ENCODE data around the gene BRCC3. TPM values are rescaled to one million over a fixed set of nuclear protein-coding genes. Genes with fewer than 3 reads are reported as not detected.

BRCC3 gene
- total and polyA plus RNA-seq, 2 donors (not counting 1 experiment from before 2014, with no cell fraction given): 7.3 to 16.9 TPM

GRCh38 chrX:155027509-155028066 lies 43.7 kb upstream of the BRCC3 start:
- Histone ChIP-seq H4K20me1 (ENCODE audit: control insufficient read depth, insufficient read depth, low read length, poor library complexity, severe bottlenecking) (no peaks in the 10 kb centered on the region), H3K4me2 (replicated peaks; ENCODE audit: low read depth, low read length, poor library complexity, severe bottlenecking) (peak overlapping the region; percentile 68), H3K36me3 (replicated peaks in 1 of 2; ENCODE audit: control extremely low read depth in 1 of 2, control insufficient read depth in 1 of 2, extremely low read depth in 1 of 2, insufficient read depth in 2 of 2, low read length in 1 of 2) (no peaks in the 10 kb centered on the region), H3K27ac (ENCODE audit: low read length in 2 of 2) (peak overlapping the region; percentile 90 to 94), H3K79me2 (ENCODE audit: control insufficient read depth, insufficient read depth, low read length) (peaks cover 35% of the 10 kb centered on the region), H3K4me1 (ENCODE audit: control insufficient read depth in 2 of 2, insufficient read depth in 2 of 2, low read length in 2 of 2) (peaks cover 4 to 8% of the 10 kb centered on the region in 2 donors), H3K27me3 (replicated peaks in 1 of 4; ENCODE audit: control extremely low read depth in 1 of 4, control insufficient read depth in 3 of 4, insufficient read depth in 4 of 4, low read length in 3 of 4) (no peaks in the 10 kb centered on the region), H3K9ac (ENCODE audit: low read length) (peak overlapping the region; percentile 75), H2AFZ (ENCODE audit: insufficient read depth, low read depth, low read length, poor library complexity, severe bottlenecking) (peak overlapping the region; percentile 26), H3K4me3 (ENCODE audit: control extremely low read depth in 1 of 5, extremely low read depth in 1 of 5, insufficient read depth in 1 of 5, low read depth in 2 of 5, low read length in 4 of 5) (peak overlapping the region; percentile 65 to 85 (median 70)), H3K9me3 (ENCODE audit: control extremely low read depth in 1 of 3, control insufficient read depth in 2 of 3, insufficient read depth in 1 of 3, low read length in 2 of 3) (no peaks in the 10 kb centered on the region)
- ATAC-seq (ENCODE audit: low read depth) (no peak), DNase-seq (peak; percentile 23)
- Mint-ChIP-seq H3K27me3 (no peaks in the 10 kb centered on the region), H3K9me3 (ENCODE audit: insufficient read depth) (no peaks in the 10 kb centered on the region), H3K27ac (peak overlapping the region; percentile 92), H3K4me1 (peaks cover 24% of the 10 kb centered on the region), H3K4me3 (peak overlapping the region; percentile 92)
- intact Hi-C loops (cut with micrococcal nuclease): loop anchor here (1.0 to 10.0 kb wide), 4 partner anchors 44 to 237 kb away; partner anchors contain the start of genes BRCC3, CMC4, MPP1 and MTCP1
- TF ChIP-seq EZH2 (IDR thresholded peaks at IDR 0.05; ENCODE audit: borderline replicate concordance, insufficient read depth, low read depth, low read length, poor library complexity, severe bottlenecking) (no peak), CTCF (IDR thresholded peaks at IDR 0.05) (no peak)
- WGBS (ENCODE audit: insufficient coverage): no CpG with 5 or more reads among the region's 14 CpGs
- POLR2A ChIA-PET: interaction anchor here (1.4 kb wide), 1 partner anchor 43 kb away, joined by 7 read pairs; the partner anchor contains the start of genes BRCC3, CMC4 and MTCP1
- CTCF ChIA-PET: interaction anchor here (1.0 to 1.3 kb wide), 4 partner anchors 31 to 47 kb away, joined by 3 to 6 read pairs (median 4); no protein-coding TSS in a partner anchor

DNA sequence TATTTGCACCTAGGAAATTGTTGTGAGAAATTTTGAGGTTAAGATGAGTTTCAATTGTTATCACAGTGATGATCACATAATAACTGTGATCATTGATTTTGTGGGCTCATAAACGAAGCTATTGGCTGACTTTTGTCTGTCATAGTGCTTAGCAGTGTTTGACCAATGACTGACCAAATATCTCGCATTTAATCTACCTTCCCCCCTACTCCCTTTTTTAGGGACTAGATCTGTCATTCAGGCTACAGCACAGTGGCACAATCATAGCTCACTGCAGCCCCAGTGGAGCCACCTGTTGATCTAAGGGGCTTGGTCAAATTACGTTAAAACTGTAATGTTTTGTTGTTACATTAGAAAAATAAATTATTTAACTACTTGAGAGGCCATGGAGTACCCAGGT lies 43.2 kb upstream of the BRCC3 start:
- peak overlapping the region in 1 of 2 donors; percentile 94 for H3K27ac ChIP-seq (ENCODE audit: low read length in 2 of 2)
- intact Hi-C loops (cut with micrococcal nuclease): loop anchor here (5.0 to 10.0 kb wide), 2 partner anchors 189 to 223 kb away; partner anchors contain the start of genes MPP1 and VBP1
- no peaks in the 10 kb centered on the region for H4K20me1 ChIP-seq (ENCODE audit: control insufficient read depth, insufficient read depth, low read length, poor library complexity, severe bottlenecking)
- TF ChIP-seq CTCF (IDR thresholded peaks at IDR 0.05): no peak
- TF ChIP-seq EZH2 (IDR thresholded peaks at IDR 0.05; ENCODE audit: borderline replicate concordance, insufficient read depth, low read depth, low read length, poor library complexity, severe bottlenecking): no peak
- Mint-ChIP-seq H3K27ac (peak overlapping the region; percentile 68), H3K27me3 (no peaks in the 10 kb centered on the region), H3K9me3 (ENCODE audit: insufficient read depth) (no peaks in the 10 kb centered on the region), H3K4me1 (peaks cover 24% of the 10 kb centered on the region), H3K4me3 (peak overlapping the region; percentile 64)
- H3K4me1 ChIP-seq (ENCODE audit: control insufficient read depth in 2 of 2, insufficient read depth in 2 of 2, low read length in 2 of 2): peaks cover 4 to 8% of the 10 kb centered on the region in 2 donors
- H3K4me3 ChIP-seq (ENCODE audit: control extremely low read depth in 1 of 5, extremely low read depth in 1 of 5, insufficient read depth in 1 of 5, low read depth in 2 of 5, low read length in 4 of 5): peak overlapping the region in 1 of 5 experiments; percentile 65
- CTCF ChIA-PET: no interaction called here
- no peaks in the 10 kb centered on the region for H3K27me3 ChIP-seq (replicated peaks in 1 of 4; ENCODE audit: control extremely low read depth in 1 of 4, control insufficient read depth in 3 of 4, insufficient read depth in 4 of 4, low read length in 3 of 4)
- H3K9me3 ChIP-seq (ENCODE audit: control extremely low read depth in 1 of 3, control insufficient read depth in 2 of 3, insufficient read depth in 1 of 3, low read length in 2 of 3): no peaks in the 10 kb centered on the region
- no peak for DNase-seq
- H3K36me3 ChIP-seq (replicated peaks in 1 of 2; ENCODE audit: control extremely low read depth in 1 of 2, control insufficient read depth in 1 of 2, extremely low read depth in 1 of 2, insufficient read depth in 2 of 2, low read length in 1 of 2): no peaks in the 10 kb centered on the region
- H3K4me2 ChIP-seq (replicated peaks; ENCODE audit: low read depth, low read length, poor library complexity, severe bottlenecking): peak overlapping the region; percentile 68
- H3K79me2 ChIP-seq (ENCODE audit: control insufficient read depth, insufficient read depth, low read length): peaks cover 40% of the 10 kb centered on the region
- peak overlapping the region; percentile 75 for H3K9ac ChIP-seq (ENCODE audit: low read length)
- H2AFZ ChIP-seq (ENCODE audit: insufficient read depth, low read depth, low read length, poor library complexity, severe bottlenecking): no peak overlapping the region
- ATAC-seq (ENCODE audit: low read depth): no peak
- WGBS (ENCODE audit: insufficient coverage): no CpG with 5 or more reads among the region's 3 CpGs
- POLR2A ChIA-PET: no interaction called here

All from B cell (primary cell).